Esophagus muscularis mucosa (tissue), 4 donors: ENCODE measurements around the gene APOM.

Experiments used
- EP300 ChIP-seq: sonication (generic); formaldehyde crosslinking; IDR thresholded peaks from one replicate; pipeline ENCODE4 v1.6.1; 2017; ENCODE audit warnings: antibody characterized with exemption
- POLR2A ChIP-seq: fragments of 450-650 bp; IDR thresholded peaks from one replicate; pipeline ENCODE4 v1.6.1; 2017; ENCODE audit warnings: antibody characterized with exemption, moderate library complexity, mild to moderate bottlenecking, low read depth
- POLR2AphosphoS5 ChIP-seq, 2 donors: sonication (generic); formaldehyde crosslinking; IDR thresholded peaks; one replicate each; pipeline ENCODE4 v1.6.1; 2017; ENCODE audit warnings: antibody characterized with exemption in 2 of 2
- TF ChIP-seq, protein P1 (sequence below), 3 experiments: fragments of 200-600 bp in 2 of 3; fragments of 450-650 bp in 1 of 3; sonication (generic) in 2 of 3; IDR thresholded peaks; one replicate each; pipeline ENCODE4 v1.5.1; 2017 to 2019; ENCODE audit warnings: antibody characterized with exemption in 3 of 3, mild to moderate bottlenecking in 2 of 3, moderate library complexity in 1 of 3

DNA sequence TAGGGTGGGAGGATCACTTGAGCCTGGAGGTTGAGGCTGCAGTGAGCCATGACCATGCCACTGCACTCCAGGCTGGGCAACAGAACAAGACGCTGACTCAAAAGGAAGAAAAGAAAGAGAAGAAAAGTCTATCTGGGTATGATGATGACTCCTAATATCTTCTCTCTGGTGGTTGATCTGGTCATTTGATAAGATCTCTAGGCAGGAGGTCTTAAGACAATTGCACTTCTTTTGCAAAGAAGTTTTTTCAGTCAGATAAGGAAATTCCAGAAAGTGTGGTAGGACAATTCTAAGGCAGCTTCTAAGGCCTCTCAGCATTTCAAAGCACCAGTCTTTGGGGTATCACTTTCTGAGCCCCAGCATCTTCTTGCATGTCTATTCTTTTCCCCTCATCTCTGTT is 48.4 kb upstream of the APOM start:
- TF ChIP-seq, protein P1, sequence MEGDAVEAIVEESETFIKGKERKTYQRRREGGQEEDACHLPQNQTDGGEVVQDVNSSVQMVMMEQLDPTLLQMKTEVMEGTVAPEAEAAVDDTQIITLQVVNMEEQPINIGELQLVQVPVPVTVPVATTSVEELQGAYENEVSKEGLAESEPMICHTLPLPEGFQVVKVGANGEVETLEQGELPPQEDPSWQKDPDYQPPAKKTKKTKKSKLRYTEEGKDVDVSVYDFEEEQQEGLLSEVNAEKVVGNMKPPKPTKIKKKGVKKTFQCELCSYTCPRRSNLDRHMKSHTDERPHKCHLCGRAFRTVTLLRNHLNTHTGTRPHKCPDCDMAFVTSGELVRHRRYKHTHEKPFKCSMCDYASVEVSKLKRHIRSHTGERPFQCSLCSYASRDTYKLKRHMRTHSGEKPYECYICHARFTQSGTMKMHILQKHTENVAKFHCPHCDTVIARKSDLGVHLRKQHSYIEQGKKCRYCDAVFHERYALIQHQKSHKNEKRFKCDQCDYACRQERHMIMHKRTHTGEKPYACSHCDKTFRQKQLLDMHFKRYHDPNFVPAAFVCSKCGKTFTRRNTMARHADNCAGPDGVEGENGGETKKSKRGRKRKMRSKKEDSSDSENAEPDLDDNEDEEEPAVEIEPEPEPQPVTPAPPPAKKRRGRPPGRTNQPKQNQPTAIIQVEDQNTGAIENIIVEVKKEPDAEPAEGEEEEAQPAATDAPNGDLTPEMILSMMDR (IDR thresholded peaks at IDR 0.05): no peak
- no peak for TF ChIP-seq EP300
- TF ChIP-seq POLR2A: no peak
- no peak for TF ChIP-seq POLR2AphosphoS5 (IDR thresholded peaks at IDR 0.05)
